ENCODE measurements around the gene DIP2C. TPM values are rescaled to one million over a fixed set of nuclear protein-coding genes. Genes with fewer than 3 reads are reported as not detected.

Gene DIP2C
- total and polyA plus RNA-seq, 2 donors (not counting 1 experiment from before 2014, with no cell fraction given): 1.3 to 1.9 TPM

- Mint-ChIP-seq H3K4me3 (no peak overlapping the region), H3K27ac (no peak overlapping the region), H3K4me1 (peaks cover 16% of the 10 kb centered on the region), H3K9me3 (ENCODE audit: insufficient read depth) (no peaks in the 10 kb centered on the region), H3K27me3 (no peaks in the 10 kb centered on the region)
- no peak overlapping the region for H3K9ac ChIP-seq (ENCODE audit: low read length)
- H4K20me1 ChIP-seq (ENCODE audit: control insufficient read depth, insufficient read depth, low read length, poor library complexity, severe bottlenecking): no peaks in the 10 kb centered on the region
- peaks cover 0 to 3% of the 10 kb centered on the region in 2 donors for H3K4me1 ChIP-seq (ENCODE audit: control insufficient read depth in 2 of 2, insufficient read depth in 2 of 2, low read length in 2 of 2)
- DNase-seq (no peak), ATAC-seq (ENCODE audit: low read depth) (no peak)
- H3K9me3 ChIP-seq (ENCODE audit: control extremely low read depth in 1 of 3, control insufficient read depth in 2 of 3, insufficient read depth in 1 of 3, low read length in 2 of 3): no peaks in the 10 kb centered on the region
- no peak overlapping the region for H3K4me3 ChIP-seq (ENCODE audit: control extremely low read depth in 1 of 5, extremely low read depth in 1 of 5, insufficient read depth in 1 of 5, low read depth in 2 of 5, low read length in 4 of 5)
- no peak for TF ChIP-seq EZH2 (IDR thresholded peaks at IDR 0.05; ENCODE audit: borderline replicate concordance, insufficient read depth, low read depth, low read length, poor library complexity, severe bottlenecking)
- TF ChIP-seq, protein P1, sequence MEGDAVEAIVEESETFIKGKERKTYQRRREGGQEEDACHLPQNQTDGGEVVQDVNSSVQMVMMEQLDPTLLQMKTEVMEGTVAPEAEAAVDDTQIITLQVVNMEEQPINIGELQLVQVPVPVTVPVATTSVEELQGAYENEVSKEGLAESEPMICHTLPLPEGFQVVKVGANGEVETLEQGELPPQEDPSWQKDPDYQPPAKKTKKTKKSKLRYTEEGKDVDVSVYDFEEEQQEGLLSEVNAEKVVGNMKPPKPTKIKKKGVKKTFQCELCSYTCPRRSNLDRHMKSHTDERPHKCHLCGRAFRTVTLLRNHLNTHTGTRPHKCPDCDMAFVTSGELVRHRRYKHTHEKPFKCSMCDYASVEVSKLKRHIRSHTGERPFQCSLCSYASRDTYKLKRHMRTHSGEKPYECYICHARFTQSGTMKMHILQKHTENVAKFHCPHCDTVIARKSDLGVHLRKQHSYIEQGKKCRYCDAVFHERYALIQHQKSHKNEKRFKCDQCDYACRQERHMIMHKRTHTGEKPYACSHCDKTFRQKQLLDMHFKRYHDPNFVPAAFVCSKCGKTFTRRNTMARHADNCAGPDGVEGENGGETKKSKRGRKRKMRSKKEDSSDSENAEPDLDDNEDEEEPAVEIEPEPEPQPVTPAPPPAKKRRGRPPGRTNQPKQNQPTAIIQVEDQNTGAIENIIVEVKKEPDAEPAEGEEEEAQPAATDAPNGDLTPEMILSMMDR (IDR thresholded peaks at IDR 0.05): no peak
- 99% methylated on average over 23 of the region's 23 CpGs for WGBS (ENCODE audit: insufficient coverage)
- no peak overlapping the region for H2AFZ ChIP-seq (ENCODE audit: insufficient read depth, low read depth, low read length, poor library complexity, severe bottlenecking)
- no peaks in the 10 kb centered on the region for H3K27me3 ChIP-seq (replicated peaks in 1 of 4; ENCODE audit: control extremely low read depth in 1 of 4, control insufficient read depth in 3 of 4, insufficient read depth in 4 of 4, low read length in 3 of 4)
- CTCF ChIA-PET: no interaction called here
- intact Hi-C loops (cut with micrococcal nuclease): no loop called here
- POLR2A ChIA-PET: no interaction called here
- H3K36me3 ChIP-seq (replicated peaks in 1 of 2; ENCODE audit: control extremely low read depth in 1 of 2, control insufficient read depth in 1 of 2, extremely low read depth in 1 of 2, insufficient read depth in 2 of 2, low read length in 1 of 2): no peaks in the 10 kb centered on the region
- H3K4me2 ChIP-seq (replicated peaks; ENCODE audit: low read depth, low read length, poor library complexity, severe bottlenecking): no peak overlapping the region
- H3K79me2 ChIP-seq (ENCODE audit: control insufficient read depth, insufficient read depth, low read length): no peaks in the 10 kb centered on the region
- H3K27ac ChIP-seq (ENCODE audit: low read length in 2 of 2): no peak overlapping the region
These were observed 348.3 kb downstream of the DIP2C start for GRCh38 chr10:341081-341740.

DNA sequence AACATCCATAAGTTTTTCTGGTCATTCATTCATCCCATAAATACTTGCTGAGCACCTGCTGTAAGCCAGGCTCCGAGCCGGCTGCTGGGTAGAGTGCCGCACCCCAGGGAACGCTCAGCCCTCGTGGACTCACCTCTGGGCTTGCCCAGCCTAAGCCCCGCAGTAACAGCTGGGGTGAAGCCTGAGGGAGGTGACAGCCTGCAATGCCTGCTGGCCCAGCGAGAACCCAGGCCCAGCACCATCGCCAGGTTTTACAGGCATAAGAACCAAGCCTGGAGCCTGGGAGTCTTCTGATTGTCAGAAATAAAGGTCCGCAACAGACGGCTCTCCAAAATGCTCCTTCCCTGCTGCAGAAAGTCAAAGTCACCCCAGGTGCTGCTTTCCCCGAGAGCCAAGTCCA lies 348.8 kb downstream of the DIP2C start:
- no peak overlapping the region for H3K27ac Mint-ChIP-seq
- Histone ChIP-seq H3K4me2 (replicated peaks; ENCODE audit: low read depth, low read length, poor library complexity, severe bottlenecking) (no peak overlapping the region), H3K4me3 (ENCODE audit: control extremely low read depth in 1 of 5, extremely low read depth in 1 of 5, insufficient read depth in 1 of 5, low read depth in 2 of 5, low read length in 4 of 5) (no peak overlapping the region), H3K4me1 (ENCODE audit: control insufficient read depth in 2 of 2, insufficient read depth in 2 of 2, low read length in 2 of 2) (peaks cover 0 to 3% of the 10 kb centered on the region in 2 donors), H3K27me3 (replicated peaks in 1 of 4; ENCODE audit: control extremely low read depth in 1 of 4, control insufficient read depth in 3 of 4, insufficient read depth in 4 of 4, low read length in 3 of 4) (no peaks in the 10 kb centered on the region), H3K9me3 (ENCODE audit: control extremely low read depth in 1 of 3, control insufficient read depth in 2 of 3, insufficient read depth in 1 of 3, low read length in 2 of 3) (no peaks in the 10 kb centered on the region), H3K27ac (ENCODE audit: low read length in 2 of 2) (no peak overlapping the region), H3K36me3 (replicated peaks in 1 of 2; ENCODE audit: control extremely low read depth in 1 of 2, control insufficient read depth in 1 of 2, extremely low read depth in 1 of 2, insufficient read depth in 2 of 2, low read length in 1 of 2) (no peaks in the 10 kb centered on the region), H3K9ac (ENCODE audit: low read length) (no peak overlapping the region), H4K20me1 (ENCODE audit: control insufficient read depth, insufficient read depth, low read length, poor library complexity, severe bottlenecking) (no peaks in the 10 kb centered on the region), H2AFZ (ENCODE audit: insufficient read depth, low read depth, low read length, poor library complexity, severe bottlenecking) (no peak overlapping the region), H3K79me2 (ENCODE audit: control insufficient read depth, insufficient read depth, low read length) (no peaks in the 10 kb centered on the region)
- no peaks in the 10 kb centered on the region for H3K9me3 Mint-ChIP-seq (ENCODE audit: insufficient read depth)
- DNase-seq (no peak), ATAC-seq (ENCODE audit: low read depth) (no peak)
- WGBS (ENCODE audit: insufficient coverage): 94% methylated on average over 11 of the region's 11 CpGs
- peaks cover 16% of the 10 kb centered on the region for H3K4me1 Mint-ChIP-seq
- TF ChIP-seq, protein P1 (IDR thresholded peaks at IDR 0.05): no peak
- TF ChIP-seq EZH2 (IDR thresholded peaks at IDR 0.05; ENCODE audit: borderline replicate concordance, insufficient read depth, low read depth, low read length, poor library complexity, severe bottlenecking): no peak
- intact Hi-C loops (cut with micrococcal nuclease): no loop called here
- H3K4me3 Mint-ChIP-seq: no peak overlapping the region
- ChIA-PET CTCF (no interaction called here), POLR2A (no interaction called here)
- no peaks in the 10 kb centered on the region for H3K27me3 Mint-ChIP-seq
